Activated CD8-positive, alpha-beta T cell treated with anti-CD3 and anti-CD28 coated beads for 36 hours (primary cell): ENCODE data around the gene RFNG. TPM values are rescaled to one million over a fixed set of nuclear protein-coding genes. Genes with fewer than 3 reads are reported as not detected.
A peak's percentile ranks its signal among the peaks of the same experiment; 100 is the strongest.

Experiments used
- ATAC-seq: fragments of 200-7000 bp; cut with Tn5 transposase; one replicate; pipeline ENCODE4 v1.10.0; 2021; ENCODE audit warnings: mild to moderate bottlenecking, moderate library complexity
- CTCF ChIA-PET: fragments of 350-600 bp; sonication (Branson Sonifier 250); formaldehyde crosslinking; loops from one replicate; lab custom pipeline; 2021; ENCODE audit warnings: antibody characterized with exemption; lab: Charles Lee
- POLR2A ChIA-PET: fragments of 350-600 bp; sonication (Branson Sonifier 250); formaldehyde crosslinking; loops from one replicate; lab custom pipeline; 2021; ENCODE audit warnings: antibody characterized with exemption; lab: Charles Lee
- DNase-seq: peaks from one replicate; pipeline ENCODE4 v3.0.0-alpha.2; 2020
- H3K27ac Mint-ChIP-seq: one replicate; pipeline ENCODE4 v1.8.0; 2021; ENCODE audit warnings: mild to moderate bottlenecking, mixed read lengths
- H3K27me3 Mint-ChIP-seq: one replicate; pipeline ENCODE4 v1.8.0; 2021; ENCODE audit warnings: mixed read lengths
- H3K36me3 Mint-ChIP-seq: one replicate; pipeline ENCODE4 v1.8.0; 2021; ENCODE audit warnings: low read depth, mixed read lengths
- H3K4me1 Mint-ChIP-seq: one replicate; pipeline ENCODE4 v1.8.0; 2021; ENCODE audit warnings: low read depth, mixed read lengths
- H3K4me3 Mint-ChIP-seq: one replicate; pipeline ENCODE4 v1.8.0; 2021; ENCODE audit warnings: mild to moderate bottlenecking, moderate library complexity, mixed read lengths
- H3K9me3 Mint-ChIP-seq: one replicate; pipeline ENCODE4 v1.8.0; 2021; ENCODE audit warnings: mixed read lengths
- intact Hi-C: fragments of 100-400 bp; cut with micrococcal nuclease; formaldehyde crosslinking; loops from one replicate; pipeline ENCODE4 v1.10.0; 2022
- total RNA-seq, 2 experiments: library from RNA; stranded (reverse); gene quantifications; one replicate each; pipeline ENCODE4 v1.2.3, GENCODE V29; 2021
- TF ChIP-seq, protein P1 (sequence below): fragments of 200-600 bp; IDR thresholded peaks from one replicate; pipeline ENCODE4 v1.8.0; 2022; ENCODE audit warnings: antibody characterized with exemption, mild to moderate bottlenecking

Gene RFNG
- total RNA-seq, 2 experiments from 2014 or later, result 14.2 to 15.3 TPM

DNA sequence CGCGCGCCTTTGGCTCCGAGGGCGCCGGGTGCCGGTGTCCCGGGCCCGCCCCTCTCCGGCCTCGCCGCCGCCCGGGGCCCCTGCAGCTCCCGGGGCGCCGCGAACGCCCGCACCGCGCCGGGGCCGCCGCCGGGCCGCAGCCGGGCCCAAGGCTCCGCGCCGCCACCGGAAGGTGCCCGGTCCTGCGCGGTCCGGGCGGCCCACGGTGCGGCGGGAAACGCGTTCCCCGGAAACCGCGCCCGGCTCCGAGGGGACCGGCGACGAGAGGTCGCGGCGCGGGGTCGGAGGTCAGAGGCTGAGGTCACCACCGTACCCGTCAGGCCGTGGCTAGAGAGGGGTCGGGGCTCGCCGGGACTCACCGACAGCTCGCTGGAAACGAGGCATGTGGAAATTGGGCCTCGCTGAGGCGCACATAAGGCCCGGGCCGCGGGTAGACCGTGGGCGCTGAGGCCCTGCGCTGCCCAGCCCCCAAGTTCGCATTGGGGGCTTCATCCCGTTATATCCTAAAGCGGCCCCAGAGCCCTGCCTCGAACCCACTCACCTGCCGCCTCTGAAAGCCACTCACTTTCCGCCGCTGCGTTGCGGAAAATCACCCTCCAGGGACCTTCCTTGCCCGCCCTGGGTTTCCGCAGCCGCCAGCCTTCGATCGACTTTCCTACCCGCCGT, 14.2 kb upstream of the RFNG start, which contains the start of gene DUS1L:
DUS1L (minus strand) TSS at position 167 of the 666 bp plus-strand sequence. CDS start 745 bp downstream, outside the sequence.
- peak; percentile 67 for DNase-seq
- ATAC-seq, result peak; percentile 93
- Mint-ChIP-seq H3K27ac (peak within 1 kb of the TSS; percentile 88), H3K4me1 (peaks cover 14% of the 10 kb centered on the region), H3K36me3 (no peaks in the 10 kb centered on the region), H3K9me3 (no peaks in the 10 kb centered on the region), H3K27me3 (no peaks in the 10 kb centered on the region), H3K4me3 (peak within 1 kb of the TSS; percentile 85)
- CTCF ChIA-PET, result interaction anchor here (1.0 to 2.9 kb wide), 4 partner anchors 28 to 43 kb away, joined by 3 to 16 read pairs (median 3); partner anchors contain the start of gene DCXR
- POLR2A ChIA-PET, result interaction anchor here (0.6 to 7.4 kb wide), 20 partner anchors 11 to 195 kb away, joined by 3 to 98 read pairs (median 4); partner anchors contain the start of genes ARHGDIA, DCXR, FASN and GPS1
- intact Hi-C loops, result no loop called here
- TF ChIP-seq, protein P1, sequence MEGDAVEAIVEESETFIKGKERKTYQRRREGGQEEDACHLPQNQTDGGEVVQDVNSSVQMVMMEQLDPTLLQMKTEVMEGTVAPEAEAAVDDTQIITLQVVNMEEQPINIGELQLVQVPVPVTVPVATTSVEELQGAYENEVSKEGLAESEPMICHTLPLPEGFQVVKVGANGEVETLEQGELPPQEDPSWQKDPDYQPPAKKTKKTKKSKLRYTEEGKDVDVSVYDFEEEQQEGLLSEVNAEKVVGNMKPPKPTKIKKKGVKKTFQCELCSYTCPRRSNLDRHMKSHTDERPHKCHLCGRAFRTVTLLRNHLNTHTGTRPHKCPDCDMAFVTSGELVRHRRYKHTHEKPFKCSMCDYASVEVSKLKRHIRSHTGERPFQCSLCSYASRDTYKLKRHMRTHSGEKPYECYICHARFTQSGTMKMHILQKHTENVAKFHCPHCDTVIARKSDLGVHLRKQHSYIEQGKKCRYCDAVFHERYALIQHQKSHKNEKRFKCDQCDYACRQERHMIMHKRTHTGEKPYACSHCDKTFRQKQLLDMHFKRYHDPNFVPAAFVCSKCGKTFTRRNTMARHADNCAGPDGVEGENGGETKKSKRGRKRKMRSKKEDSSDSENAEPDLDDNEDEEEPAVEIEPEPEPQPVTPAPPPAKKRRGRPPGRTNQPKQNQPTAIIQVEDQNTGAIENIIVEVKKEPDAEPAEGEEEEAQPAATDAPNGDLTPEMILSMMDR, result no peak

DNA sequence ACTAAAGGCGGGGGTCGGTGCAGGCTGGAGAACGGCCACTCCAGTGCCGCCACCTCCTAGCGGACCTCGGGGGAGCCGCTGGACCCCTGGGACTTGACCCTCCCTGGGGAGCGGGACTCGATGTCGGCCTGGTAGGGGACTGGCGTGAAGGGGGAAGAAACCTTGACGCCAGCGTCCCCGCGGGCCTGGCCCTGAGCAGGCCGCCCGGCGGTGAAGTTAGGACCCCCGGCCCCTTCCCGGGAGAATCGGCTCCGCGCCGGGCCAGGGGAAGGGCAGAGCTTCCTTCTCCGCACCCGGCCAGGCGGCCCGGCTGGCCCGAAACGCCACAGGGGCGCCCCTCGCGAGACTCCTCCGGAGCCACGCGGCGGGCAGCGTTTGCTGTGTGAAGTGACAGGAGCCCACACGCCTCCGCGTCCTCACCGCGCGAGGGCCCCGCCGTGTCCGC, 13.6 kb upstream of the RFNG start:
- Mint-ChIP-seq H3K4me1 (peaks cover 14% of the 10 kb centered on the region), H3K4me3 (peak overlapping the region; percentile 75), H3K9me3 (no peaks in the 10 kb centered on the region), H3K36me3 (peaks cover under 1% of the 10 kb centered on the region), H3K27ac (peak overlapping the region; percentile 61), H3K27me3 (no peaks in the 10 kb centered on the region)
- TF ChIP-seq, protein P1, result no peak
- ATAC-seq, result peak; percentile 58
- intact Hi-C loops, result no loop called here
- DNase-seq, result peak; percentile 43
- ChIA-PET POLR2A (interaction anchor here (0.6 to 7.4 kb wide), 18 partner anchors 11 to 195 kb away, joined by 3 to 98 read pairs (median 4); partner anchors contain the start of genes ARHGDIA, DCXR, FASN and GPS1), CTCF (interaction anchor here (1.0 to 2.9 kb wide), 3 partner anchors 28 to 35 kb away, joined by 3 to 16 read pairs (median 3); partner anchors contain the start of gene DCXR)

DNA sequence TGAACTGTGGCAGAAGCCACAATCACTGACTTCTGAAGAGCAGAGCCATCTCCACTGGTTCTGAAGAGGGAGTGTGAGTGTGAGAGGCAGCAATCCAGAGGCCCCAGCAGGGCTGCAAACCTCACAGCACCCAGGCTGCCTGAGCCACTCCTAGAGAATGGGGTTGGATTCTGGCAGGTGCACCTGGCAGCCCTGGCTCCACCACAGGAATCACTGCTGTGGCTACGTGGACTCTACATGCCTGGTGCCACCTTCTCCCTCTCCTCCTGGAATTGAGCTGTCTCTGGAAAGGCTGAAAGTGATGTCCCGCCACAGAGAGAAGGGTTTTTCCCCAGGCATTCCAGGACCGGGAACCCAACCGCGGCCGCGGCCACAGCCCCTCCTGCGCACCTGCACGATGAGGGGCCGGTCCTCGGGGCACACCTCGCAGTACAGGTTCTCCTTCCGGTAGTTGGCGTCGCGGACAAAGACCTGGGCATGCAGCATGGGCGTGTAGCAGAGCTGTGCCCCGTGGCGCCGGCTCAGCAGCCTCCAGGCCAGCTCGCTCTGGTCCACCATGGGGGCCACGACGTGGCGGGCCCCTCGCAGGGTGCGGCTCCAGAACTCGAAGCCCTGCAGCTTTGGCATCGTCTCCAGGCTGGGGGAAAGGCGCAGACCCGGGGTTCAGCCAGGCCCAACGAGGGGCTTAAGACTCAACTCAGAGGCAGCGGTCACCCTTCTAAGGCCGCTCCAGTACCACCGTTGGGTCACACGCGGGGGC, 13.0 kb upstream of the RFNG start:
- CTCF ChIA-PET, result interaction anchor here (1.2 to 2.9 kb wide), 2 partner anchors 30 to 34 kb away, joined by 3 to 16 read pairs; no protein-coding TSS in a partner anchor
- intact Hi-C loops, result no loop called here
- peak overlapping the region; percentile 61 for H3K27ac Mint-ChIP-seq

DNA sequence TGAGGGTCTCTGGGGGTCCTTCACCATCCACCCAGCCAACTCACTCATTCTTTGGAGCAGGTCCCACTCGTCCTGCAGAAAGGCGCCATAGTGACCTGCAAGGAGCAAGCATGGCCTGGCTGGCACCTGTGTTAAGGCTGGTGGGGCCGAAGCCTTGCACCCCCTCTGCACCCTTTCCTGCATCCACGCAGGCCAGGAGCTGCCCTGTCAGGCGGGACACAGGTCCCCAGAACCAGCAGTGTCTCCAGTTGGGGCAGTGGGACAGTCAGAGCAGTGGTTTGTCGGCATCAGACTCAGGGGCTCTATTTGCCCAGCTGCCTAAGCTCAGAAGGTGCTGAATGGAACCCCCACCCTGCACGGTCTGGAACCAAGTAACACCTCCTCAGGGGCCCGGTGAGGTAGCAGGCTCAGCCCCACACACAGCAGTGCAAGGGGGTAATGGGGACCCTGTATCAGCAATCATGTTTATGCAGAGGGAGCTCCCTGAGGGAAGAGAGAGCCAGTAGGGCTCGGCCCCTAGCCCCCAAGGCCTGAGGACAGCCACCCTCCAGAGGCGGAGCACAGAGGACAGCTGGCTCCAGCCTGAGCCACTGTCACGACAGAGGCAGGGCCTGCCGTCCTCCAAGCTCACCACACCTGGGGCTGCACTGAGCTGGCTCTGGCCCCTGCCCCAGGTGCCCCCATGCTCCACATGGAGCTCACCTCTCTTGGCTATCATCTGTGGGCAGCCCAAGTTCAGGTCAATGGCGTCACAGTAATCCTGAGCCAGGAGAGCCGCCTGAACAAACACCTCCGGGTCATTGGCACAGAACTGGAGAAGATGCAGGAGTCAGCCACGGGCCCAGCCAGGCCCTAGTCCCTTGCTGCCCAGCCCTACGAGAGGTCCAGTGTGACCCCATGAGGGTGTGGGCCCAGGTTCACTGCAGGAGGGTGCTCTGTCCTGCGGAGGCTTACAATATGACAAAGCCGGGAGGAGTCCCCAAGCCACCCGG, 12.1 kb upstream of the RFNG start:
- no peak for ATAC-seq
- intact Hi-C loops, result no loop called here
- DNase-seq, result no peak
- Mint-ChIP-seq H3K36me3 (peaks cover 1% of the 10 kb centered on the region), H3K4me1 (peaks cover 14% of the 10 kb centered on the region), H3K27ac (peak overlapping the region; percentile 55), H3K27me3 (no peaks in the 10 kb centered on the region), H3K4me3 (peak overlapping the region; percentile 75), H3K9me3 (no peaks in the 10 kb centered on the region)
- ChIA-PET CTCF (no interaction called here), POLR2A (interaction anchor here (0.6 to 7.4 kb wide), 4 partner anchors 10 to 59 kb away, joined by 3 to 98 read pairs (median 4); partner anchors contain the start of genes GPS1 and RFNG)
- TF ChIP-seq, protein P1, result no peak

More for the DNA sequence above, 13.0 kb upstream of the RFNG start:
- H3K4me1 Mint-ChIP-seq, result peaks cover 14% of the 10 kb centered on the region
- ATAC-seq (no peak), DNase-seq (no peak)
- POLR2A ChIA-PET, result interaction anchor here (0.8 to 7.4 kb wide), 17 partner anchors 9 to 194 kb away, joined by 3 to 98 read pairs (median 4); partner anchors contain the start of genes ARHGDIA, DCXR, FASN and GPS1
- TF ChIP-seq, protein P1, result no peak
- H3K27me3 Mint-ChIP-seq, result no peaks in the 10 kb centered on the region
- H3K9me3 Mint-ChIP-seq, result no peaks in the 10 kb centered on the region
- H3K4me3 Mint-ChIP-seq, result peak overlapping the region; percentile 75
- peaks cover 1% of the 10 kb centered on the region for H3K36me3 Mint-ChIP-seq
